Heart right ventricle (tissue), 16 donors: ENCODE results near the gene HDAC10. TPM values are rescaled to one million over a fixed set of nuclear protein-coding genes. Genes with fewer than 3 reads are reported as not detected.

ENCODE experiments used
- ATAC-seq, 8 donors: fragments of 200-7000 bp; cut with Tn5 transposase; one replicate each; pipeline ENCODE4 v1.9.1; 2020; ENCODE audit warnings: mild to moderate bottlenecking in 8 of 8, moderate library complexity in 8 of 8, moderate number of reproducible peaks in 1 of 8
- DNase-seq, 2 donors: peaks; one replicate each; pipeline ENCODE4 v3.0.0-alpha.2; 2020
- H3K27ac ChIP-seq, 10 donors: fragments of 200-600 bp; sonication (generic) in 2 of 10; one replicate each; pipeline versions ENCODE4 v1.5.0 to v1.8.0; 2020 to 2022; ENCODE audit warnings: mild to moderate bottlenecking in 3 of 10
- H3K27me3 ChIP-seq, 7 donors: fragments of 200-600 bp; one replicate each; pipeline ENCODE4 v1.8.0; 2021 to 2022; ENCODE audit warnings: mild to moderate bottlenecking in 2 of 7
- H3K36me3 ChIP-seq, 9 donors: fragments of 200-600 bp; sonication (generic) in 1 of 9; one replicate each; pipeline versions ENCODE4 v1.5.0 to v1.8.0; 2020 to 2022; ENCODE audit warnings: mild to moderate bottlenecking in 2 of 9
- H3K4me1 ChIP-seq, 9 donors: fragments of 200-600 bp; sonication (generic) in 1 of 9; one replicate each; pipeline versions ENCODE4 v1.5.0 to v1.8.0; 2020 to 2022; ENCODE audit warnings: mild to moderate bottlenecking in 4 of 9
- H3K4me3 ChIP-seq, 10 donors: fragments of 200-600 bp; sonication (generic) in 2 of 10; one replicate each; pipeline versions ENCODE4 v1.5.0 to v1.8.0; 2020 to 2022; ENCODE audit warnings: mild to moderate bottlenecking in 7 of 10, moderate library complexity in 2 of 10
- H3K9me3 ChIP-seq, 11 donors: fragments of 200-600 bp in 10 of 11; sonication (generic) in 2 of 11; one replicate each; pipeline versions ENCODE4 v1.5.0 to v1.8.0; 2013 to 2022; ENCODE audit warnings: mild to moderate bottlenecking in 2 of 11, control low read depth in 1 of 11, moderate library complexity in 1 of 11
- CTCF ChIP-seq, 9 donors: fragments of 200-600 bp; sonication (generic) in 2 of 9; IDR thresholded peaks; one replicate each; pipeline versions ENCODE4 v1.5.0 to v1.8.0; 2021 to 2022; ENCODE audit warnings: antibody characterized with exemption in 9 of 9, mild to moderate bottlenecking in 5 of 9, moderate library complexity in 1 of 9
- WGBS, 2 donors: extraction: QIAGEN DNeasy Blood & Tissue Kit; methylation state at CpG; one replicate each; pipeline ENCODE4 v1.1.7; 2013; ENCODE audit warnings: inconsistent platforms in 1 of 2; 5-methylcytosine and 5-hydroxymethylcytosine counted together
- intact Hi-C, 10 donors: fragments of 100-400 bp; cut with DNase I; formaldehyde crosslinking; loops; one replicate each; pipeline versions ENCODE4 v1.11.1 to v1.14.2; 2022
- polyA plus RNA-seq, 2 donors: library from polyadenylated mRNA; stranded (reverse); fragments of 200-250 nt; gene quantifications; one replicate each; pipeline ENCODE4 v1.2.3, GENCODE V29; 2013
- total RNA-seq, 10 donors: library from RNA; stranded (reverse); fragmentation: NEBNext Ultra II Directional in 3 of 10; extraction: Animal tissue kit (Norgen Biotek cat#: 25700) in 3 of 10; gene quantifications; one replicate each; pipeline versions ENCODE4 v1.2.1 to v1.2.4, GENCODE V29; 2021 to 2023
- donor health status: Arrhythmogenic right ventricular cardiomyopathy.
- donor health status: ischemic (EF 13 %, LVEDD 7.1; RV severe dilation, severe dysfunction).
- donor health status: healthy with polysubstance abuse.
- donor health status: DM: no; HTN: yes; CAD: no.
- donor health status: DM: no; HTN: no; CAD: no.
- donor health status: ischemic (EF 25% LVEDD 6.9; RV normal size, moderate dysfunction).
- donor health status: ischemic (EF 25% LVEDD 5.7; RV mildly dilated, moderate dysfunction).
- donor health status: healthy.
- donor health status: DM: yes; HTN: yes; CAD: no.
- donor health status: Ischemic cardiomyopathy.
- donor health status: ischemic (EF 35%, LVEDD 5.7; RV mildly dilated, moderate dysfunction).
- donor health status: nonischemic (EF 11% LVEDD 7.7; RV severe dilation, severe dysfunction).
- donor health status: DM: yes; HTN: yes; CAD: no.
- donor health status: PGD.
- donor health status: ischemic (EF 29% LVEDD 5.4; RV normal size, mild dysfunction).
- donor health status: nonischemic (EF 23%, LVEDD 6.1; RV moderate dilation, normal function).

The HDAC10 gene
- total and polyA plus RNA-seq, 12 donors = 7.1 to 20.3 (median 10.3) TPM

- H3K27ac ChIP-seq = peak overlapping the region in 3 of 10 donors; percentile 48 to 76 (median 67)
- intact Hi-C loops = no loop called here
- peaks cover 0 to 10% (median 0%) of the 10 kb centered on the region in 9 donors for H3K36me3 ChIP-seq
- peaks cover 0 to 46% (median 0%) of the 10 kb centered on the region in 7 donors for H3K27me3 ChIP-seq
- H3K4me3 ChIP-seq = no peak overlapping the region
- no peak for DNase-seq
- ATAC-seq = no peak
- WGBS, 2 donors = 70 to 75% methylated on average over 7 of the region's 7 CpGs
- peaks cover 10 to 55% (median 25%) of the 10 kb centered on the region in 9 donors for H3K4me1 ChIP-seq
- no peak for TF ChIP-seq CTCF (IDR thresholded peaks at IDR 0.05)
- no peaks in the 10 kb centered on the region for H3K9me3 ChIP-seq
These were observed 11.4 kb upstream of the HDAC10 start for GRCh38 chr22:50262460-50262911.

GRCh38 chr22:50261615-50262459 lies 10.8 kb upstream of the HDAC10 start, which contains the start of gene MAPK12:
Gene MAPK12, minus strand, starts transcription at chr22:50261683. Its CDS starts 174 bp downstream, at chr22:50261509.
- peaks cover 6 to 50% (median 21%) of the 10 kb centered on the region in 9 donors for H3K4me1 ChIP-seq
- intact Hi-C loops = no loop called here
- WGBS, 2 donors = 3 to 8% methylated on average over 28 to 61 of the region's 61 CpGs
- no peaks in the 10 kb centered on the region for H3K9me3 ChIP-seq
- TF ChIP-seq CTCF (IDR thresholded peaks at IDR 0.05) = no peak
- ATAC-seq (peak in 7 of 8 donors; percentile 29 to 70 (median 43)), DNase-seq (peak in 1 of 2 donors; percentile 59)
- peaks cover 0 to 39% (median 0%) of the 10 kb centered on the region in 7 donors for H3K27me3 ChIP-seq
- H3K27ac ChIP-seq = peak within 1 kb of the TSS in 9 of 10 donors; percentile 41 to 80 (median 63)
- H3K36me3 ChIP-seq = peaks cover 0 to 8% (median 0%) of the 10 kb centered on the region in 9 donors
- H3K4me3 ChIP-seq = peak within 1 kb of the TSS; percentile 36 to 75 (median 59)

GRCh38 chr22:50260801-50261614 lies 9.9 kb upstream of the HDAC10 start:
- no peaks in the 10 kb centered on the region for H3K9me3 ChIP-seq
- intact Hi-C loops = no loop called here
- peak overlapping the region in 9 of 10 donors; percentile 28 to 80 (median 63) for H3K27ac ChIP-seq
- peak in 1 of 2 donors; percentile 54 for DNase-seq
- H3K4me3 ChIP-seq = peak overlapping the region; percentile 36 to 75 (median 59)
- H3K4me1 ChIP-seq = peaks cover 6 to 48% (median 21%) of the 10 kb centered on the region in 9 donors
- H3K27me3 ChIP-seq = peaks cover 0 to 32% (median 0%) of the 10 kb centered on the region in 7 donors
- H3K36me3 ChIP-seq = peaks cover 0 to 9% (median 0%) of the 10 kb centered on the region in 9 donors
- ATAC-seq = peak in 6 of 8 donors; percentile 3 to 21 (median 14)
- TF ChIP-seq CTCF (IDR thresholded peaks at IDR 0.05) = no peak
- 2% methylated on average over 67 to 92 of the region's 92 CpGs for WGBS, 2 donors

- Histone ChIP-seq H3K4me1 (peaks cover 6 to 48% (median 21%) of the 10 kb centered on the region in 9 donors), H3K4me3 (peak overlapping the region; percentile 36 to 75 (median 59)), H3K9me3 (no peaks in the 10 kb centered on the region), H3K27ac (peak overlapping the region in 9 of 10 donors; percentile 28 to 80 (median 63)), H3K27me3 (peaks cover 0 to 32% (median 0%) of the 10 kb centered on the region in 7 donors), H3K36me3 (peaks cover 0 to 15% (median 0%) of the 10 kb centered on the region in 9 donors)
- no peak for TF ChIP-seq CTCF (IDR thresholded peaks at IDR 0.05)
- ATAC-seq = no peak
- DNase-seq = no peak
- intact Hi-C loops = no loop called here
- WGBS, 2 donors = 34 to 41% methylated on average over 11 of the region's 11 CpGs
These were observed 9.4 kb upstream of the HDAC10 start for GRCh38 chr22:50260434-50260800.
